Neutrophil (primary cell): ENCODE results near the gene UGT1A5.

Experiments
- H3K27ac ChIP-seq: fragments of 200-600 bp; sonication (generic); 2 replicates; pipeline ENCODE4 v1.5.1; 2016; ENCODE audit warnings: mild to moderate bottlenecking, moderate library complexity
- H3K27me3 ChIP-seq: fragments of 200-600 bp; sonication (generic); 2 replicates; pipeline ENCODE4 v1.6.0; 2016; ENCODE audit warnings: mild to moderate bottlenecking
- H3K36me3 ChIP-seq: fragments of 200-600 bp; sonication (generic); 2 replicates; pipeline ENCODE4 v1.5.1; 2017
- H3K4me1 ChIP-seq, 2 experiments: fragments of 200-600 bp in 1 of 2; sonication (generic) in 1 of 2; 1 replicate in 1 of 2; 2 replicates in 1 of 2; pipeline versions ENCODE4 v1.5.1 to v1.6.1; 2013 to 2016; ENCODE audit warnings: low read depth in 1 of 2, low read length in 1 of 2, mild to moderate bottlenecking in 1 of 2, moderate library complexity in 1 of 2; ENCODE audit not compliant: control insufficient read depth in 1 of 2, insufficient read depth in 1 of 2
- H3K4me3 ChIP-seq, 2 experiments: fragments of 200-600 bp in 1 of 2; sonication (generic) in 1 of 2; 1 replicate in 1 of 2; 2 replicates in 1 of 2; pipeline ENCODE4 v1.5.1; 2013 to 2016; ENCODE audit warnings: low read depth in 1 of 2, low read length in 1 of 2, mild to moderate bottlenecking in 1 of 2, moderate library complexity in 1 of 2
- H3K9me3 ChIP-seq: fragments of 200-600 bp; sonication (generic); 2 replicates; pipeline ENCODE4 v1.5.1; 2016
- TF ChIP-seq, protein P1 (sequence below): fragments of 200-600 bp; sonication (generic); IDR thresholded peaks from 2 replicates; pipeline ENCODE4 v1.5.1; 2016; ENCODE audit warnings: antibody characterized with exemption

Gene UGT1A5

DNA sequence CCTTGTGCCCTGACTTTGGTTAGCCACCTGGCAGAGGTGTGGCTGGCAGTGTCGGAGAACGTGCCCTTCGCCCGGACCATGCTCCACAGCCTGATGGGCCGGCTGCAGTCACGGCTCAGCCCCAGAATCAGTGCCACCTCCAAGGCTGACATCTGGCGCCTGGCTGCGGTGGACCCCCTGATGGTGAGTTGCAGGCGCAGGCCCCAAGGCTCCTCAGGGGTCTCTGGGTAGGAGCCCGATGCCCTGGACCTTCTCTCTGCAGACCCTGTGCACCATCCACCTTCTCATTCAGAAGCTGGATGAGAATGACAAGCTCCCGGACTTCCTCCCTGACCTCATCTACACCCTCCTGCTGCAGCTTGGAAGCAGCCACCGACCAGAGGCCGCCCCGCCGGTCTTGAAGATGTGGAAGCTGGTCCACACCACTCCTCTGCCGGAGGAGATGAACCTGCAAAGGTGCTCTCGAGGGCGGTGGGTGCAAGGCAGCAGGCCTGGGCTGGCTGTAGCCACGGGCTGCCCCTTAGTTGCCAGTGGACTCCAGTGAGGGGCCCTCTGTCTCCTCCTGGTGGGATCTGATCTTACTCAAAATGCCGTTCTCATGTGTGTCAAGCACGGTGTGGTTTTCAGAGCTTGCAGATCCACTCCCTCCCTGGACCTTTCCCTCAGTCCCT lies 109.5 kb downstream of the UGT1A5 start:
- Histone ChIP-seq H3K27ac (no peak overlapping the region), H3K27me3 (no peaks in the 10 kb centered on the region), H3K4me3 (no peak overlapping the region), H3K9me3 (no peaks in the 10 kb centered on the region), H3K4me1 (no peaks in the 10 kb centered on the region), H3K36me3 (no peaks in the 10 kb centered on the region)
- TF ChIP-seq, protein P1, sequence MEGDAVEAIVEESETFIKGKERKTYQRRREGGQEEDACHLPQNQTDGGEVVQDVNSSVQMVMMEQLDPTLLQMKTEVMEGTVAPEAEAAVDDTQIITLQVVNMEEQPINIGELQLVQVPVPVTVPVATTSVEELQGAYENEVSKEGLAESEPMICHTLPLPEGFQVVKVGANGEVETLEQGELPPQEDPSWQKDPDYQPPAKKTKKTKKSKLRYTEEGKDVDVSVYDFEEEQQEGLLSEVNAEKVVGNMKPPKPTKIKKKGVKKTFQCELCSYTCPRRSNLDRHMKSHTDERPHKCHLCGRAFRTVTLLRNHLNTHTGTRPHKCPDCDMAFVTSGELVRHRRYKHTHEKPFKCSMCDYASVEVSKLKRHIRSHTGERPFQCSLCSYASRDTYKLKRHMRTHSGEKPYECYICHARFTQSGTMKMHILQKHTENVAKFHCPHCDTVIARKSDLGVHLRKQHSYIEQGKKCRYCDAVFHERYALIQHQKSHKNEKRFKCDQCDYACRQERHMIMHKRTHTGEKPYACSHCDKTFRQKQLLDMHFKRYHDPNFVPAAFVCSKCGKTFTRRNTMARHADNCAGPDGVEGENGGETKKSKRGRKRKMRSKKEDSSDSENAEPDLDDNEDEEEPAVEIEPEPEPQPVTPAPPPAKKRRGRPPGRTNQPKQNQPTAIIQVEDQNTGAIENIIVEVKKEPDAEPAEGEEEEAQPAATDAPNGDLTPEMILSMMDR: no peak
